ENCODE data around the gene CRYBG2.

The CRYBG2 gene

DNA sequence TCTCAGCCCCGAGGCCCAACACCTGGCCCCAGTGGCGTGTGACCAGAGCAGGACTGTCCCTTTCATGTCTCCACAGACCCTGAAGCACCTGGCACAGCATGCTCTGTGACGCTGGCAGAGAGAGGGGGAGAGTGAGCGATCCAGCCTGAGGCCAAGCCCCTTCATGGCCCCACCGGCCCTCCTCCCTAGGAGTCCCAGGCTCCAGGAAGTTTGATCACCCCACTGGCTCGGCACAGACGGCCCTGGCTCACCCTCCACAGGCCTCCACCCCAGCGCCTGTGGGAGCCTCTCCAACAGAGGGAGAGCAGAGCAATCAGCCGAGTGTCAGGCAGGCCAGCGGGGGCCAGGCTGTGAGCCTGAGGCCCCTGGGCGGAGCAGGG lies 63.1 kb downstream of the CRYBG2 start:
- no peak overlapping the region for H3K27ac ChIP-seq
- TF ChIP-seq, protein P1, sequence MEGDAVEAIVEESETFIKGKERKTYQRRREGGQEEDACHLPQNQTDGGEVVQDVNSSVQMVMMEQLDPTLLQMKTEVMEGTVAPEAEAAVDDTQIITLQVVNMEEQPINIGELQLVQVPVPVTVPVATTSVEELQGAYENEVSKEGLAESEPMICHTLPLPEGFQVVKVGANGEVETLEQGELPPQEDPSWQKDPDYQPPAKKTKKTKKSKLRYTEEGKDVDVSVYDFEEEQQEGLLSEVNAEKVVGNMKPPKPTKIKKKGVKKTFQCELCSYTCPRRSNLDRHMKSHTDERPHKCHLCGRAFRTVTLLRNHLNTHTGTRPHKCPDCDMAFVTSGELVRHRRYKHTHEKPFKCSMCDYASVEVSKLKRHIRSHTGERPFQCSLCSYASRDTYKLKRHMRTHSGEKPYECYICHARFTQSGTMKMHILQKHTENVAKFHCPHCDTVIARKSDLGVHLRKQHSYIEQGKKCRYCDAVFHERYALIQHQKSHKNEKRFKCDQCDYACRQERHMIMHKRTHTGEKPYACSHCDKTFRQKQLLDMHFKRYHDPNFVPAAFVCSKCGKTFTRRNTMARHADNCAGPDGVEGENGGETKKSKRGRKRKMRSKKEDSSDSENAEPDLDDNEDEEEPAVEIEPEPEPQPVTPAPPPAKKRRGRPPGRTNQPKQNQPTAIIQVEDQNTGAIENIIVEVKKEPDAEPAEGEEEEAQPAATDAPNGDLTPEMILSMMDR (conservative IDR thresholded peaks at IDR 0.05) = no peak
- no peak for TF ChIP-seq ZFX (IDR thresholded peaks at IDR 0.05)

DNA sequence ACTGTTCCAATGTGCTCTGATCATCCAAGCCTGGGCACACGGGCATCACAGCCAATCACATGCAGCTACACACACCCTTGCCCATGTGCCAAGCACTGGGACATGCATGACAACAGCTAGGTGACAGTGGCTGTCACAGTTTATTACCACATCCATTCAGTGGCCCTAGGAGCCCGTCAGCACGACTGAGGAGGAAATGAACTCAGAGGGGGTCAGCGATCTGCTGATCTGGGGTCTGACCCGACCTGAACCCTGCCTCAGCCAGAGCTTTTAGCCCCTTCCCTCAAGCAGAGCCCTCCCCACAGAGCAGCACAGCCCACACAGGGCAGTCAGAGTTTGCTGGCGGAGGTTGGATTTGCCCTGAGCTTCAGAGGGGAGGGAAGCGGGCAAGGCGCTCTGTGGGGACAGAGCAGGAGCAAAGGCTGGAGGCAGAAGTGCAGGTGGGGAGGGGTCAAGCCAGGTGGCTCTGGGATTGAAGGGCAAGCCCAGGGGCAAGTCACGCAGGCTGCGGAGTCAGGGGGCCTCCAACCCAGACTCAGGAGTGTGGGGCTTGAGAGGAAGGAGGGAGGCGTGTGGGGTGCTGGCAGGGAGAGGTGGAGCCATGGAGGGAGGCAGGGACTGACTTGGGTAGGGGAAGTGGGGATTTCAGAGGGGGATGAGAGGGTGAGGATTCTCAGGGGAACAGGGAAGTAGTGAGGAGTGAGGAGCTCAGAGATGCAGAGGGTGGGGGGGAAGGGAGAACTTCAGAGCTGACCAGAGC lies 63.6 kb downstream of the CRYBG2 start:
- H3K27ac ChIP-seq = no peak overlapping the region
- TF ChIP-seq, protein P1 (conservative IDR thresholded peaks at IDR 0.05) = no peak
- TF ChIP-seq ZFX (IDR thresholded peaks at IDR 0.05) = no peak

DNA sequence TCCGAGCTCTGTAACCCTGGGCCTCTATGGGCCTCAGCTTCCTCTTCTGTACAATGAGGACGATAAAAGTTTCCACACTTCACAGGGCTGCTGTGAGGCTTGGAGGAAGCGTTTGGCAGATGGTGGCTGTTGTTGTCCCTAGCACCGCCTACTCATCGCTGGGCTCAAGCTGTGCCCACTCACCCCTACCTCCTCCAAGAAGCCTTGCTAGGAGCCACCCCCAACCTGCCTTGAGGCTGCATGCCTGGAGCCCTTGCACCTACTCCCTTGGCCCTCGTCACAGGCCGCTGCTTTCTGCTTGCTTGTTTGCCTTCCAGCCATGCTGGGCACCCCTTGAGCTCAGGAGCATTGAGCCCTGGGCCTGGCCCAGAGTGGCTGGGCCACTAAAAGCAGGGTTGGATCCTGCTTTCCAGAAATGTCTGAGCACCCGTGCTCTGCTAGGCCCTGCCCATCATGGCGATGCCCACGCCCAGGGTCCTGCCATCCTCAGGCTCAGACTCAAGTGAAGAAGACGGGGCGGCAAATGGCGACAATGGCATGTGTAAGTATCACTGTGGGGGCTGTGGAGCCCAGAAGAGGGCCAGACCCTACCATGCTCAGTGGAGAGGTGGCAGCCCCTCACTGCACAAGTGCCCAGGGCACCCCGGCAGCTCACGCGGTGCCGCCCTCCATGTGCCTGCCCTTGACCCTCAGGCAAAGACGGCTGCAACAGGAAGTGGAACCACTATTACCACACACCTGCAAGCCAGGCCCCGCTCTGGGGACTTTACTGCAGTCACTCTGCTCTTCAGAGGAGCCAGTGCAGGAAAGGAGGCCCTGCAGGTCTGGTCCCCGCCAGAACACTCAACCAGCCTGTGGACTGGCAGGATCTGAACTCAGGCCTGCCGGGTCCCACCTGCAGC lies 64.5 kb downstream of the CRYBG2 start:
- no peak overlapping the region for H3K27ac ChIP-seq
- TF ChIP-seq ZFX (IDR thresholded peaks at IDR 0.05) = no peak
- TF ChIP-seq, protein P1 (conservative IDR thresholded peaks at IDR 0.05) = no peak

DNA sequence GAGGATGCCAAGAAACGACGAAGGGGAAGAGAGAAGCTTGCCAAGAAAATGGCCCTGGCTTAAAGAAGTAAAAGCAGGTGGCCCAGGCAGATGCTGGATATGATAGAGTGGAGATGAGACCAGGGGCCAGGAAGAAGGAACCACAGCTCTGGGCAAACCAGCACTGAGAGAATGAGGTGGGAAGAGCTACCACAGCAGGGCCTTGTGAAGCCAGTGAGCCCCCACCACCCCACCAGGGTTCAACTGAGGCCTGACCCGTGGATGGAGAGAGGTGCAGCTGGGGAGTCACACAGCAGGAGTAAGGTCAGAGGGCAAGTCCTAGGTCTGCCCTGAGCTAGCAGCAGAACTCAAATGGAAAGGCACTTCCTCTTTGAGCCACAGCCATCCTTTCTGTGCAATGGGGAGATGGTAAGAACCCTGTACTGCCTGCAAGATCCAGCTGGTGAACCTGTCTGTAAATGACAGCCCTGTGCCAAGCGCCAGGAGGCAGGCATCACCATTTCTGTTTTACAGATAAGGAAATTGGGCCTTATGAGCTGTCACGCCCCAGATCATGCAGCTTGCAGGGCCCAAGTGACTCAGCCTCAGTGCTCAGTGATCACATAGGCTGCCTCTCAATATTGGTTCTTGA lies 65.5 kb downstream of the CRYBG2 start:
- no peak overlapping the region for H3K27ac ChIP-seq
- no peak for TF ChIP-seq ZFX (IDR thresholded peaks at IDR 0.05)
- TF ChIP-seq, protein P1 (conservative IDR thresholded peaks at IDR 0.05) = no peak

DNA sequence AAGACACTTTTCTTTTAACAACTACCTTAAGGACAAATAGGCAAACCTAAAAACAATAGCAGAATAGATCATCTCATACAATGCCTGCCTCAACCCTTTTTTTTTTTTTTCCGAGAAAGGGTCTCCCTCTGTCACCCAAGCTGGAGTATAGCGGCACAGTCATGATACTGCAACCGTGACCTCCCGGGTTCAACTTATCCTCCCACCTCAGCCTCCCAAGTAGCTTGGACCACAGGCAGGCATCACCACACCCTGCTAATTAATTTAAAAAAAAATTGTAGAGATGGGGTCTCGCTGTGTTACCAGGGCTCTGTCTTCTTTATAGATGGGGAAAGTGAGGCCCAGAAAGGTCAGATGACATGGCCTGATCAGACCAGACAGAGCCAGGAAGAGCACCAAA lies 66.1 kb downstream of the CRYBG2 start:
- TF ChIP-seq ZFX (IDR thresholded peaks at IDR 0.05) = no peak
- TF ChIP-seq, protein P1 (conservative IDR thresholded peaks at IDR 0.05) = no peak
- H3K27ac ChIP-seq = no peak overlapping the region

DNA sequence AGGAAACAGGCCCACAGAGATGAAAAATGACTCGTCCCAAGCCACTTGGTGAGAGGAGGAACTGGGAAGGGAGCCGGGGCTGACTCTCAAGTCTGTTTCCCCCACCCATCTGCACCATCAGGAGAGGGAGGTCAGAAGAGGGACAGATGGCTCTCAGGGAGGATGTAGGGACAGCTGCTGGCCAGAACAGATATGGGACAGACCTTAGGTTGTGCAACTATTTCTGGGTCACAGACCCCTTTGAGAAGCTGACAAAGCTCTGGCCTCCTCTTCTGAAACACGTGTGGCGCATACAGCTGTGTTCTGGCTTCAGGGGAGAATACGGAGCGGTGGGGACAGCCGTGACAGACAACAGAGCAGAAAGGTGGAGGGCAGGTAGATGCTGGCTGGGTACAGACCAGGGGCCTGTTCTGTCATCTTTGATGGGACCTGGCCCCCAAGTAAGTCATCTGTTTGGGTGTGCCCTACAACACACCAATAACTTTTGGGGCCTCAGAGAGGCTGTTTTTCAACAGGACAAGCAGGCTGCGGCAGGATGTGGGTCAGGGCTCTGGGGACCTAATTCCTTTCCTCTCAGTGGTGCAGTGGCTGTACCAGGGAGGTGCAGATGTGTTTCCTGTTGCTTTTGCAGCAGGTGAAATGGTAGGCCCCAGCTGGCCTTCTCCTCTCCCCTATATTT lies 66.8 kb downstream of the CRYBG2 start:
- no peak for TF ChIP-seq ZFX (IDR thresholded peaks at IDR 0.05)
- TF ChIP-seq, protein P1 (conservative IDR thresholded peaks at IDR 0.05) = no peak
- no peak overlapping the region for H3K27ac ChIP-seq

Measured in C4-2B (cell line).